HepG2 (cell line): ENCODE results near the gene SLC41A1. TPM values are rescaled to one million over a fixed set of nuclear protein-coding genes. Genes with fewer than 3 reads are reported as not detected.

ENCODE experiments used
- ATAC-seq: fragments of 200-7000 bp; cut with Tn5 transposase; 3 replicates; pipeline ENCODE4 v1.9.1; 2020; ENCODE audit warnings: mild to moderate bottlenecking, moderate library complexity
- BruUV-seq: library from RNA; stranded (reverse); fragments of 400-500 nt; replicated peaks from 2 replicates; lab custom pipeline; 2021; lab: Mats Ljungman, UMichigan
- CTCF ChIA-PET: fragments of 300-600 bp; formaldehyde crosslinking; extraction: SDS; loops from one replicate; lab custom pipeline; 2021; ENCODE audit warnings: low total read pairs, inconsistent platforms, low intra/inter-chr PET ratio; lab: Yijun Ruan, JAX
- POLR2A ChIA-PET: fragments of 350-600 bp; sonication (Branson Sonifier 250); formaldehyde crosslinking; loops from one replicate; lab custom pipeline; 2020; ENCODE audit warnings: antibody characterized with exemption, inconsistent platforms; lab: Yijun Ruan, JAX
- DNase-seq: peaks from one replicate; pipeline ENCODE4 v3.0.0-alpha.2; 2015; ENCODE audit warnings: low spot score
- FAIRE-seq: peaks from 3 replicates; lab custom pipeline; 2011; peaks lifted over from hg19 to GRCh38; lab: Jason Lieb, UNC
- H2AFZ ChIP-seq: one replicate; pipeline ENCODE4 v1.6.1; 2011; ENCODE audit warnings: low read length, inconsistent platforms
- H3K27ac ChIP-seq: fragments of 300-600 bp; 3 replicates; pipeline ENCODE4 v1.8.0; 2011; ENCODE audit warnings: mixed run types, mild to moderate bottlenecking, mixed read lengths, low read length, inconsistent platforms; ENCODE audit not compliant: insufficient read depth; ENCODE audit errors: extremely low read length
- H3K27me3 ChIP-seq, 2 experiments: fragments of 200-600 bp in 1 of 2; 2 replicates in 1 of 2; 3 replicates in 1 of 2; pipeline versions ENCODE4 v1.6.0 to v1.8.0; 2011; ENCODE audit warnings: low read length in 2 of 2, mild to moderate bottlenecking in 2 of 2, moderate library complexity in 2 of 2, inconsistent platforms in 1 of 2; ENCODE audit not compliant: insufficient read depth in 2 of 2, control insufficient read depth in 1 of 2
- H3K36me3 ChIP-seq, 2 experiments: fragments of 200-600 bp in 1 of 2; replicated peaks in 1 of 2; 2 replicates in 1 of 2; 3 replicates in 1 of 2; pipeline versions ENCODE4 v1.5.1 to v1.8.0; 2011; ENCODE audit warnings: low read length in 2 of 2, inconsistent platforms in 1 of 2; ENCODE audit not compliant: insufficient read depth in 2 of 2, control insufficient read depth in 1 of 2
- H3K4me1 ChIP-seq: 2 replicates; pipeline ENCODE4 v1.5.1; 2012; ENCODE audit warnings: low read length, inconsistent platforms; ENCODE audit not compliant: insufficient read depth
- H3K4me2 ChIP-seq: 2 replicates; pipeline ENCODE4 v1.6.0; 2011; ENCODE audit warnings: low read depth, low read length, inconsistent platforms
- H3K4me3 ChIP-seq, 3 experiments: fragments of 200-600 bp in 1 of 3; sonication (generic), shearing (Covaris generic) in 1 of 3; replicated peaks in 1 of 3; 2 replicates each; pipeline ENCODE4 v1.5.1; 2011 to 2016; ENCODE audit warnings: low read length in 3 of 3, inconsistent platforms in 2 of 3, low read depth in 2 of 3, mild to moderate bottlenecking in 2 of 3, control low read depth in 1 of 3, mixed read lengths in 1 of 3; ENCODE audit not compliant: insufficient read depth in 1 of 3
- H3K79me2 ChIP-seq: one replicate; pipeline ENCODE4 v1.6.1; 2011; ENCODE audit warnings: low read length, inconsistent platforms; ENCODE audit not compliant: insufficient read depth
- H3K9ac ChIP-seq: 2 replicates; pipeline ENCODE4 v1.6.0; 2011; ENCODE audit warnings: mild to moderate bottlenecking, low read depth, low read length, inconsistent platforms; ENCODE audit not compliant: insufficient read depth
- H3K9me3 ChIP-seq: 2 replicates; pipeline ENCODE4 v1.5.1; 2012; ENCODE audit warnings: mild to moderate bottlenecking, low read length
- H4K20me1 ChIP-seq: 2 replicates; pipeline ENCODE4 v1.6.0; 2011; ENCODE audit warnings: inconsistent platforms, mild to moderate bottlenecking, low read length, moderate library complexity; ENCODE audit not compliant: insufficient read depth
- ATM ChIP-seq: fragments of 450-650 bp; IDR thresholded peaks from 2 replicates; pipeline ENCODE4 v1.7.1; 2017; ENCODE audit warnings: mild to moderate bottlenecking, borderline replicate concordance
- ELK4 ChIP-seq: sonication (generic); formaldehyde crosslinking; IDR thresholded peaks from 2 replicates; pipeline ENCODE4 v1.9.0; 2021; ENCODE audit warnings: missing genetic modification reagents, borderline replicate concordance
- GFI1 ChIP-seq: sonication (generic); formaldehyde crosslinking; IDR thresholded peaks from 2 replicates; pipeline ENCODE4 v1.5.0; 2020; ENCODE audit warnings: missing genetic modification reagents, mild to moderate bottlenecking, borderline replicate concordance
- IRF9 ChIP-seq: sonication (generic); formaldehyde crosslinking; IDR thresholded peaks from 2 replicates; pipeline ENCODE4 v1.8.0; 2022; ENCODE audit warnings: missing genetic modification reagents, mild to moderate bottlenecking, borderline replicate concordance
- MAFK ChIP-seq, 2 experiments: IDR thresholded peaks in 1 of 2; conservative IDR thresholded peaks in 1 of 2; 2 replicates each; pipeline ENCODE4 v1.6.1; 2011; ENCODE audit warnings: improper control_type of control experiment in 2 of 2, low read length in 2 of 2
- MBD4 ChIP-seq: IDR thresholded peaks from 2 replicates; pipeline ENCODE4 v1.6.1; 2012; ENCODE audit warnings: low read length, inconsistent platforms, borderline replicate concordance
- MLX ChIP-seq: IDR thresholded peaks from 2 replicates; pipeline ENCODE4 v1.6.1; 2016
- MTF1 ChIP-seq: sonication (generic); formaldehyde crosslinking; IDR thresholded peaks from 2 replicates; pipeline ENCODE4 v1.5.0; 2020; ENCODE audit warnings: missing genetic modification reagents
- MXI1 ChIP-seq: IDR thresholded peaks from 3 replicates; pipeline ENCODE4 v1.6.1; 2012; ENCODE audit warnings: low read depth, low read length, inconsistent platforms, borderline replicate concordance
- NRL ChIP-seq: sonication (generic); formaldehyde crosslinking; IDR thresholded peaks from 2 replicates; pipeline ENCODE4 v1.5.0; 2020; ENCODE audit warnings: missing genetic modification reagents, mild to moderate bottlenecking, moderate library complexity, borderline replicate concordance
- THAP7 ChIP-seq: sonication (generic); formaldehyde crosslinking; IDR thresholded peaks from 2 replicates; pipeline ENCODE4 v1.8.1; 2023; ENCODE audit warnings: mild to moderate bottlenecking, missing genetic modification reagents
- ZEB1 ChIP-seq: IDR thresholded peaks from 2 replicates; pipeline ENCODE4 v1.6.1; 2012; ENCODE audit warnings: mild to moderate bottlenecking, low read depth, inconsistent platforms; ENCODE audit not compliant: insufficient replicate concordance
- ZFP36 ChIP-seq: fragments of 150-350 bp; IDR thresholded peaks from 2 replicates; pipeline ENCODE4 v1.6.1; 2018; ENCODE audit warnings: borderline replicate concordance, low read length, low read depth; ENCODE audit not compliant: partially characterized antibody
- ZNF232 ChIP-seq: sonication (generic); formaldehyde crosslinking; IDR thresholded peaks from 2 replicates; pipeline ENCODE4 v1.4.0; 2020; ENCODE audit warnings: missing genetic modification reagents, borderline replicate concordance
- ZNF234 ChIP-seq: sonication (generic); formaldehyde crosslinking; conservative IDR thresholded peaks from 2 replicates; pipeline ENCODE4 v1.5.1; 2020; ENCODE audit warnings: mild to moderate bottlenecking, missing genetic modification reagents
- ZNF558 ChIP-seq: sonication (generic); formaldehyde crosslinking; IDR thresholded peaks from 2 replicates; pipeline ENCODE4 v1.9.0; 2022; ENCODE audit warnings: mild to moderate bottlenecking, missing genetic modification reagents, borderline replicate concordance
- ZNF569 ChIP-seq: sonication (generic); formaldehyde crosslinking; IDR thresholded peaks from 2 replicates; pipeline ENCODE4 v1.5.0; 2020; ENCODE audit warnings: mild to moderate bottlenecking, missing genetic modification reagents, moderate library complexity, borderline replicate concordance
- ZNF678 ChIP-seq: sonication (generic); formaldehyde crosslinking; IDR thresholded peaks from 2 replicates; pipeline ENCODE4 v1.4.0; 2020; ENCODE audit warnings: mild to moderate bottlenecking, missing genetic modification reagents
- ZNF761 ChIP-seq: sonication (generic); formaldehyde crosslinking; conservative IDR thresholded peaks from 2 replicates; pipeline ENCODE4 v1.4.0; 2020; ENCODE audit warnings: mild to moderate bottlenecking, missing genetic modification reagents
- ZNF781 ChIP-seq: sonication (generic); formaldehyde crosslinking; IDR thresholded peaks from 2 replicates; pipeline ENCODE4 v1.5.1; 2020; ENCODE audit warnings: borderline replicate concordance, mild to moderate bottlenecking, missing genetic modification reagents; ENCODE audit errors: not compliant biosample characterization
- WGBS: methylation state at CpG from one replicate; pipeline ENCODE4 v1.1.6; 2017; ENCODE audit warnings: low lambda C conversion rate; 5-methylcytosine and 5-hydroxymethylcytosine counted together
- in situ Hi-C: cut with HindIII; loops from 2 replicates; pipeline ENCODE4 v1.10.0; 2017; ENCODE audit warnings: low pct_unique_long_range_greater_than_20kb; ENCODE audit not compliant: extremely low pct_ligation_motif_present
- intact Hi-C: fragments of 100-400 bp; cut with micrococcal nuclease; formaldehyde crosslinking; loops from one replicate; pipeline ENCODE4 v1.10.0; 2022; ENCODE audit not compliant: unreplicated experiment
- polyA plus RNA-seq, 8 experiments: library from polyadenylated mRNA; depleted of rRNA in 3 of 8; stranded (reverse) in 7 of 8; unstranded in 1 of 8; fragments of >200 nt; fragmentation: Illumina TruSeq in 4 of 8; extraction: Trizol in 4 of 8; gene quantifications; 2 replicates each; pipeline versions ENCODE4 v1.2.1 to v1.2.3, GENCODE V29; 2011 to 2016; ENCODE audit warnings: low read depth in 4 of 8, missing spikeins in 1 of 8, mixed read lengths in 1 of 8; ENCODE audit not compliant: insufficient read depth in 1 of 8
- total RNA-seq, 5 experiments: library from RNA; depleted of rRNA; stranded (reverse); fragments of >200 nt; fragmentation: Illumina TruSeq; extraction: Trizol; gene quantifications; 2 replicates each; pipeline ENCODE4 v1.2.3, GENCODE V29; 2016; ENCODE audit warnings: low read depth in 1 of 5

The SLC41A1 gene
- total and polyA plus RNA-seq, 2 of the 13 experiments (the other 11 are each of a cell fraction or from before 2014, with no cell fraction given), result 2.2 to 4.6 TPM

GRCh38 chr1:205849619-205850355 lies 36.8 kb upstream of the SLC41A1 start, which contains the start of gene PM20D1:
Gene PM20D1 (minus strand): TSS chr1:205850132. CDS start chr1:205850072, 60 bp downstream.
- DNase-seq (no peak), FAIRE-seq (no peak), ATAC-seq (no peak)
- intact Hi-C loops, result no loop called here
- no peaks in the 10 kb centered on the region for H3K4me1 ChIP-seq
- peaks cover 0 to 4% of the 10 kb centered on the region in 2 experiments; a peak in 2 of 5 replicates for H3K27me3 ChIP-seq
- no peaks in the 10 kb centered on the region for H3K36me3 ChIP-seq
- no peak within 1 kb of the TSS for H3K4me3 ChIP-seq
- no peak within 1 kb of the TSS for H2AFZ ChIP-seq
- H3K9ac ChIP-seq, result no peak within 1 kb of the TSS
- whole genome bisulfite sequencing, result 60% methylated on average over 32 of the region's 39 CpGs
- CTCF ChIA-PET, result no interaction called here
- no peaks in the 10 kb centered on the region for H3K9me3 ChIP-seq
- H3K27ac ChIP-seq, result no peak within 1 kb of the TSS
- TF ChIP-seq ZNF678 (CRISPR knock-in tag) (no peak), ELK4 (CRISPR knock-in tag) (no peak), MXI1 (no peak), MTF1 (CRISPR knock-in tag) (no peak), ZNF558 (no peak), ZNF232 (CRISPR knock-in tag) (no peak), THAP7 (CRISPR knock-in tag) (no peak), ZEB1 (no peak), NRL (no peak), ZNF781 (CRISPR knock-in tag) (no peak), MLX (CRISPR knock-in tag) (no peak), ATM (no peak), MAFK (conservative IDR thresholded peaks at IDR 0.05 in 1 of 2, IDR thresholded peaks at IDR 0.05 in 1 of 2; ENCODE audit: low read length in 2 of 2) (no peak), IRF9 (CRISPR knock-in tag) (no peak), ZNF234 (no peak), ZNF569 (CRISPR knock-in tag) (no peak), ZFP36 (no peak), ZNF761 (CRISPR knock-in tag) (no peak), GFI1 (no peak), MBD4 (no peak)
- no TSS peak for BruUV-seq
- H4K20me1 ChIP-seq, result no peaks in the 10 kb centered on the region
- H3K4me2 ChIP-seq, result no peak within 1 kb of the TSS
- POLR2A ChIA-PET, result no interaction called here
- no peaks in the 10 kb centered on the region for H3K79me2 ChIP-seq
- in situ Hi-C loops, result no loop called here
